Measurements from ENCODE around the gene TNFRSF4. TPM values are rescaled to one million over a fixed set of nuclear protein-coding genes. Genes with fewer than 3 reads are reported as not detected.

Gene TNFRSF4
- total and polyA plus RNA-seq, 2 of the 13 experiments (the other 11 are each of a cell fraction or from before 2014, with no cell fraction given), result not detected

DNA sequence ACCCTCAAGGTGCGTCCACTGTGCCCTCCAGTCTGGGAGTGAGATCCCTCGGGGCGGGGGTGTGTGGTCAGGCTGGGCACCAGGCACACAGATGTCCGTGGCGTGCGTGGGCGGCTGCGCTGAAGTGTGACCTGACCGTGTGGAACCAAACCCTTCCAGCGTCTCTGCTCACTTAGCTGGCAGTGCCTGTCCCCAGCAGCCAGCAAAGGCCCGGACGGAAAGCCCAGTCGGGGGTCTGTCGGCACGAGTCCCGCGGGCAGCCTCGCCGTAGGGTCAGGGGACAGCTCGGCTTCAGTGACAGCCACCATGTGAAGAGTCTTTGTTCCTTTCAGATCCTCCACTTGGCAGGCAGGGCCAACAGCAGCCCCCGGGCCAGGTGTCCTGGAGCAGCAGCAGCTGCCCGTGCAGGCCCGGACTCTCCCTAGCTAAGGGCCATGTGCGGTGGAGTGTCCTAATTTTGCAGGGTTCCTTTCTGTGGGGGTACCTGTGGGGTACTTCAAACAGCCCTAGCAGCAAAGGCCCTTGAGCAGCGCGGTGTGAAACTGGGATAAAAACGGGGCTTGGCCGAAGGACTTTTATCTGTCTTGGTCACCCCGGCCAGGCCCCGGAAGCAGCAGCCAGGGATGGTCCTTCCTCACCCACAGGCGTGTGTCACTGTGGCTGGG lies 28.7 kb downstream of the TNFRSF4 start:
- no peaks in the 10 kb centered on the region for H4K20me1 ChIP-seq (ENCODE audit: insufficient read depth, low read length)
- H3K4me2 ChIP-seq (ENCODE audit: low read depth, low read length), result peak overlapping the region; percentile 56
- no peaks in the 10 kb centered on the region for H3K36me3 ChIP-seq (replicated peaks in 1 of 2; ENCODE audit: control insufficient read depth in 1 of 2, insufficient read depth in 2 of 2, low read length in 2 of 2)
- H3K9ac ChIP-seq (ENCODE audit: insufficient read depth, low read depth, low read length), result no peak overlapping the region
- FAIRE-seq, result no peak
- peak overlapping the region in 2 of 3 experiments; percentile 32 to 46; a peak in 2 of 6 replicates for H3K4me3 ChIP-seq (replicated peaks in 1 of 3; ENCODE audit: insufficient read depth in 1 of 3, low read depth in 2 of 3, low read length in 3 of 3)
- ATAC-seq, result peak; percentile 56
- 4% methylated on average over 12 of the region's 31 CpGs for WGBS (ENCODE audit: low lambda C conversion rate)
- ChIA-PET CTCF (ENCODE audit: low intra/inter-chr PET ratio, low total read pairs) (no interaction called here), POLR2A (interaction anchor here (1.2 to 1.5 kb wide), 3 partner anchors 16 to 57 kb away, joined by 3 to 8 read pairs (median 3); no protein-coding TSS in a partner anchor)
- H2AFZ ChIP-seq (ENCODE audit: low read length), result peak overlapping the region; percentile 67
- intact Hi-C loops (cut with micrococcal nuclease; ENCODE audit: unreplicated experiment), result no loop called here
- in situ Hi-C loops (cut with HindIII; ENCODE audit: extremely low pct_ligation_motif_present, low pct_unique_long_range_greater_than_20kb), result no loop called here
- H3K4me1 ChIP-seq (ENCODE audit: insufficient read depth, low read length), result peaks cover 14% of the 10 kb centered on the region
- H3K27me3 ChIP-seq (ENCODE audit: control insufficient read depth in 1 of 2, insufficient read depth in 2 of 2, low read length in 2 of 2), result peaks cover 4 to 56% of the 10 kb centered on the region in 2 experiments; a peak in 4 of 5 replicates
- no peak for DNase-seq (ENCODE audit: low spot score)
- no TSS peak for BruUV-seq (replicated peaks)
- H3K79me2 ChIP-seq (ENCODE audit: insufficient read depth, low read length), result no peaks in the 10 kb centered on the region
- H3K27ac ChIP-seq (ENCODE audit: extremely low read length, insufficient read depth, low read length), result no peak overlapping the region
- H3K9me3 ChIP-seq (ENCODE audit: low read length), result no peaks in the 10 kb centered on the region
- TF ChIP-seq SP1 (IDR thresholded peaks at IDR 0.05) (no peak), SP1 (CRISPR knock-in tag; IDR thresholded peaks at IDR 0.05) (no peak), ZNF761 (CRISPR knock-in tag; conservative IDR thresholded peaks at IDR 0.05) (no peak), ELF1 (CRISPR knock-in tag; IDR thresholded peaks at IDR 0.05) (0 out of 2 replicates have a peak, but pooled peaks have one; percentile 11), JUND (CRISPR knock-in tag; IDR thresholded peaks at IDR 0.05) (no peak), ZNF713 (CRISPR knock-in tag; IDR thresholded peaks at IDR 0.05) (no peak), GABPB1 (CRISPR knock-in tag; IDR thresholded peaks at IDR 0.05) (peak; percentile 34; the same call in 1 of the 2 replicates)
- TF ChIP-seq, protein P1, sequence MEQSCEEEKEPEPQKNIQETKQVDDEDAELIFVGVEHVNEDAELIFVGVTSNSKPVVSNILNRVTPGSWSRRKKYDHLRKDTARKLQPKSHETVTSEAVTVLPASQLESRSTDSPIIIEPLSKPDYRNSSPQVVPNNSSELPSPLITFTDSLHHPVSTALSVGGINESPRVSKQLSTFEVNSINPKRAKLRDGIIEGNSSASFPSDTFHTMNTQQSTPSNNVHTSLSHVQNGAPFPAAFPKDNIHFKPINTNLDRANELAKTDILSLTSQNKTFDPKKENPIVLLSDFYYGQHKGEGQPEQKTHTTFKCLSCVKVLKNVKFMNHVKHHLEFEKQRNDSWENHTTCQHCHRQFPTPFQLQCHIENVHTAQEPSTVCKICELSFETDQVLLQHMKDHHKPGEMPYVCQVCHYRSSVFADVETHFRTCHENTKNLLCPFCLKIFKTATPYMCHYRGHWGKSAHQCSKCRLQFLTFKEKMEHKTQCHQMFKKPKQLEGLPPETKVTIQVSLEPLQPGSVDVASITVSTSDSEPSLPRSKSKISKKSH (CRISPR knock-in tag; IDR thresholded peaks at IDR 0.05; ENCODE audit: borderline replicate concordance), result no peak
- TF ChIP-seq, protein P2, sequence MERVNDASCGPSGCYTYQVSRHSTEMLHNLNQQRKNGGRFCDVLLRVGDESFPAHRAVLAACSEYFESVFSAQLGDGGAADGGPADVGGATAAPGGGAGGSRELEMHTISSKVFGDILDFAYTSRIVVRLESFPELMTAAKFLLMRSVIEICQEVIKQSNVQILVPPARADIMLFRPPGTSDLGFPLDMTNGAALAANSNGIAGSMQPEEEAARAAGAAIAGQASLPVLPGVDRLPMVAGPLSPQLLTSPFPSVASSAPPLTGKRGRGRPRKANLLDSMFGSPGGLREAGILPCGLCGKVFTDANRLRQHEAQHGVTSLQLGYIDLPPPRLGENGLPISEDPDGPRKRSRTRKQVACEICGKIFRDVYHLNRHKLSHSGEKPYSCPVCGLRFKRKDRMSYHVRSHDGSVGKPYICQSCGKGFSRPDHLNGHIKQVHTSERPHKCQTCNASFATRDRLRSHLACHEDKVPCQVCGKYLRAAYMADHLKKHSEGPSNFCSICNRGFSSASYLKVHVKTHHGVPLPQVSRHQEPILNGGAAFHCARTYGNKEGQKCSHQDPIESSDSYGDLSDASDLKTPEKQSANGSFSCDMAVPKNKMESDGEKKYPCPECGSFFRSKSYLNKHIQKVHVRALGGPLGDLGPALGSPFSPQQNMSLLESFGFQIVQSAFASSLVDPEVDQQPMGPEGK (CRISPR knock-in tag; IDR thresholded peaks at IDR 0.05), result 0 out of 2 replicates have a peak, but pooled peaks have one; percentile 14
- TF ChIP-seq, protein P3, sequence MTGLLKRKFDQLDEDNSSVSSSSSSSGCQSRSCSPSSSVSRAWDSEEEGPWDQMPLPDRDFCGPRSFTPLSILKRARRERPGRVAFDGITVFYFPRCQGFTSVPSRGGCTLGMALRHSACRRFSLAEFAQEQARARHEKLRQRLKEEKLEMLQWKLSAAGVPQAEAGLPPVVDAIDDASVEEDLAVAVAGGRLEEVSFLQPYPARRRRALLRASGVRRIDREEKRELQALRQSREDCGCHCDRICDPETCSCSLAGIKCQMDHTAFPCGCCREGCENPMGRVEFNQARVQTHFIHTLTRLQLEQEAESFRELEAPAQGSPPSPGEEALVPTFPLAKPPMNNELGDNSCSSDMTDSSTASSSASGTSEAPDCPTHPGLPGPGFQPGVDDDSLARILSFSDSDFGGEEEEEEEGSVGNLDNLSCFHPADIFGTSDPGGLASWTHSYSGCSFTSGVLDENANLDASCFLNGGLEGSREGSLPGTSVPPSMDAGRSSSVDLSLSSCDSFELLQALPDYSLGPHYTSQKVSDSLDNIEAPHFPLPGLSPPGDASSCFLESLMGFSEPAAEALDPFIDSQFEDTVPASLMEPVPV (CRISPR knock-in tag; IDR thresholded peaks at IDR 0.05), result 0 out of 2 replicates have a peak, but pooled peaks have one; percentile 58
- TF ChIP-seq, protein P4, sequence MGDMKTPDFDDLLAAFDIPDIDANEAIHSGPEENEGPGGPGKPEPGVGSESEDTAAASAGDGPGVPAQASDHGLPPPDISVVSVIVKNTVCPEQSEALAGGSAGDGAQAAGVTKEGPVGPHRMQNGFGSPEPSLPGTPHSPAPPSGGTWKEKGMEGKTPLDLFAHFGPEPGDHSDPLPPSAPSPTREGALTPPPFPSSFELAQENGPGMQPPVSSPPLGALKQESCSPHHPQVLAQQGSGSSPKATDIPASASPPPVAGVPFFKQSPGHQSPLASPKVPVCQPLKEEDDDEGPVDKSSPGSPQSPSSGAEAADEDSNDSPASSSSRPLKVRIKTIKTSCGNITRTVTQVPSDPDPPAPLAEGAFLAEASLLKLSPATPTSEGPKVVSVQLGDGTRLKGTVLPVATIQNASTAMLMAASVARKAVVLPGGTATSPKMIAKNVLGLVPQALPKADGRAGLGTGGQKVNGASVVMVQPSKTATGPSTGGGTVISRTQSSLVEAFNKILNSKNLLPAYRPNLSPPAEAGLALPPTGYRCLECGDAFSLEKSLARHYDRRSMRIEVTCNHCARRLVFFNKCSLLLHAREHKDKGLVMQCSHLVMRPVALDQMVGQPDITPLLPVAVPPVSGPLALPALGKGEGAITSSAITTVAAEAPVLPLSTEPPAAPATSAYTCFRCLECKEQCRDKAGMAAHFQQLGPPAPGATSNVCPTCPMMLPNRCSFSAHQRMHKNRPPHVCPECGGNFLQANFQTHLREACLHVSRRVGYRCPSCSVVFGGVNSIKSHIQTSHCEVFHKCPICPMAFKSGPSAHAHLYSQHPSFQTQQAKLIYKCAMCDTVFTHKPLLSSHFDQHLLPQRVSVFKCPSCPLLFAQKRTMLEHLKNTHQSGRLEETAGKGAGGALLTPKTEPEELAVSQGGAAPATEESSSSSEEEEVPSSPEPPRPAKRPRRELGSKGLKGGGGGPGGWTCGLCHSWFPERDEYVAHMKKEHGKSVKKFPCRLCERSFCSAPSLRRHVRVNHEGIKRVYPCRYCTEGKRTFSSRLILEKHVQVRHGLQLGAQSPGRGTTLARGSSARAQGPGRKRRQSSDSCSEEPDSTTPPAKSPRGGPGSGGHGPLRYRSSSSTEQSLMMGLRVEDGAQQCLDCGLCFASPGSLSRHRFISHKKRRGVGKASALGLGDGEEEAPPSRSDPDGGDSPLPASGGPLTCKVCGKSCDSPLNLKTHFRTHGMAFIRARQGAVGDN (CRISPR knock-in tag; IDR thresholded peaks at IDR 0.05), result peak; percentile 58
